HT1080 (cell line): ENCODE data around the gene TMEM179. TPM values are rescaled to one million over a fixed set of nuclear protein-coding genes. Genes with fewer than 3 reads are reported as not detected.
"Not testable (repeated sequence)": the region's sequence is repeated elsewhere in the genome, so short reads cannot be mapped to it uniquely, and the experiment has no call there.

Source experiments
- DNase-seq: peaks from one replicate; pipeline ENCODE4 v3.0.0-alpha.2; 2015; ENCODE audit warnings: low read depth
- total RNA-seq: library from RNA; depleted of rRNA; stranded (reverse); fragments of >200 nt; shearing (Covaris generic); gene quantifications from 2 replicates; pipeline ENCODE4 v1.2.3, GENCODE V29; 2014

The TMEM179 gene
- total RNA-seq, 1 experiment from 2014 or later, result 0.34 TPM

- DNase-seq, result no peak
Measured at GRCh38 chr14:104588066-104588857, 16.3 kb downstream of the TMEM179 start.

GRCh38 chr14:104587641-104588040 lies 16.9 kb downstream of the TMEM179 start:
- no peak for DNase-seq

- no peak for DNase-seq
Measured at GRCh38 chr14:104586832-104587620, 17.5 kb downstream of the TMEM179 start.

GRCh38 chr14:104585966-104586697 lies 18.4 kb downstream of the TMEM179 start:
- no peak for DNase-seq

DNA sequence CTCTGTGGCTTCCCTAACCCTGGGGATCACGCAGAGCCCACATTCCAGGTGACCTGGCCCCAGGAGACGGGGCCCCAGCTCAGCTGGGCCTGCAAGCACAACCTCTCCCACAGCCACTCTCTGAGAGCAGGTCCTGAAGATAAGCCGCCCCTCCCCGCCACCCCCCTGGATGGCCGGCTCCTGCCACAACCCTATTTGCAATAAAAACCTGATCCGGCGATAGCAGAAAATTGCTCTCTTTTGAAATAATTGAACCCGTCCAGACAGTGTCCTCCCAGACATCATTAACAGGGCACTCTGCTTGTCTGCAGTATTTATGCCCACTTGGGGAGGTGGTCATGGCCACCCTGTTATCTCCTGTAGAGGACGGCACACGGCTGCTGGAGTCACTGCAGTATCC lies 20.0 kb downstream of the TMEM179 start:
- DNase-seq, result no peak

- no peak for DNase-seq
Measured at GRCh38 chr14:104583424-104584306, 20.9 kb downstream of the TMEM179 start.

DNA sequence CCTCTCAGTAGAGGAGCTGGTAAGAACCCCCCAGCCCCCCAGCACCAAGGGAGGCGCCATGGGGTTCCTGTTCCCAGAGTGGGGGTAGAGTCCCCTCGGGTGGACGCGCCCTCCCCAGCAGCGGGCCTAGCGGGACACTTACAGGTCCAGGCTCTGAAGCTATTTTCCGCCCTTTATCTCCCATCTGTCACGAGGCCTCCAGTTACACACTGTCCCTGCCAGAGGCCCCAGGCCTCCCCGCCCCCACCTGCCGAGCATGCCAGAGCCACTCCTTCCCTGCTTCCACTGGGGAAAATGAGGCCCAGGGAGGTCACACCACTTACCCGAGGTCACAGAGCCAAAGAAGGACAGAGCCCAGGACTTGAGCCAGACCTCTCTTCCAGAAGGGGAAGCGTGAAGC lies 21.9 kb downstream of the TMEM179 start:
- no peak for DNase-seq

GRCh38 chr14:104582005-104582404 lies 22.6 kb downstream of the TMEM179 start:
- no peak for DNase-seq

DNA sequence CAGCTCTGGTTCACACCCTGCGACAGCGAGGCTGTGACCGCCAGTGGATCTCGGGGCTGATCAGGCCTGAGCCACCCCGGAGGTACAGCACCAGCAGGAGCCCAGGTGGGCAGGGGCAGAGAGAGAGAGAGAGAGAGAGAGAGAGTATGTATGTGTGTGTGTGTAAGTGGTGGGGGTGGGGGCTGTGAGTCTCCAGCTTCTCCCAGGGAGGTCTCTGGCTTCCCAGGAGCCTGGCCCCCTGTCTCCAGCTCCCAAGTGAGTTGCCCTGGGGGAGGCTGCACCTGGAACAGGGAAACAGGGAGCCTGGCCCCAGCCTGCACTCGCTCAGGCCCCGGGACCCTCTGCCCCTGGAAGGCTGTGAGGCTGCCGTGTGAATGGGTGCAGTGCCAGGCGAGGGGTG lies 23.1 kb downstream of the TMEM179 start:
- no peak for DNase-seq

GRCh38 chr14:104580961-104581360 lies 23.6 kb downstream of the TMEM179 start:
- peak; percentile 24 for DNase-seq

DNA sequence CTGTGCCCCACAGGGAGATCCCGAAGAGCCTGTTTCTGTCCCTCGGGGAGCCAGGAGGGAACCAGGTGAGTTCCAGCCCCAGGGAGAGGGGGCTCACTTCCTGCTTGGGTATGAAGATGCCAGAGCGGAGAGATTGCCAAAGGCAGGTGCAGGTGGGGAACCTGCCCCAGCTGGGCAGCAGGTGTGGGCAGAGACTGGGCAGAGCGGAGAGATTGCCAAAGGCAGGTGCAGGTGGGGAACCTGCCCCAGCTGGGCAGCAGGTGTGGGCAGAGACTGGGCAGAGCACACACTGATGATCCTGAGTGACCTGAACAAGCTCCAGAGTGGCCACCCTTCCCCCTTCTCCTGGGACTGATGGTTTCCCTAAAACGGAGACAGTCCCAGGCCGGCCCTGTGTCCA lies 24.6 kb downstream of the TMEM179 start:
- DNase-seq, result not testable (repeated sequence)

DNA sequence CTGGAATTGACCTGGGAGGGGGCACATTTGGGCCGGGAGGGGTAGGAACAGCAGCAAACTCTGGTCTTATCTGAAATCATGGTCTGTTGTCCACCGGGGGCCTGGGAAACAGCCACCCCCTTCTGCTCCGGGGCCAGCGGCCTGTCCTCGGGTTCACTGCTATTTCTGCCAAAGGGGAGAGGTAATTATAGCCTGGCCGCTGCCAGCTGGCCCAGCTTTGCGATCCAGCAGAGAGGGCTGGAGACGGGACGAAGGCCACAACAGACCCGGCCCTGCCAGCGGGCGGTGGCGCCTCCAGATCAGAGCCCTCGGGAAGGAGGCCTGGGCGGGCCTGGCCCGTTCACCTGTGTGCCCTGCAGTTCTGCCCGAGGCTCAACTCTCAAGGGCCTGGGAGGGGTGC lies 25.1 kb downstream of the TMEM179 start, which contains the start of gene C14orf180:
Gene C14orf180, plus strand, starts transcription at position 258 of the 400 bp plus-strand sequence. CDS start 6,667 bp downstream, outside the sequence.
- no peak for DNase-seq

- DNase-seq, result no peak
Measured at GRCh38 chr14:104578321-104578720, 26.3 kb downstream of the TMEM179 start.

- no peak for DNase-seq
Measured at GRCh38 chr14:104577847-104578301, 26.7 kb downstream of the TMEM179 start.

GRCh38 chr14:104577426-104577825 lies 27.1 kb downstream of the TMEM179 start:
- DNase-seq, result no peak

- DNase-seq, result no peak
Measured at GRCh38 chr14:104576970-104577332, 27.6 kb downstream of the TMEM179 start.

DNA sequence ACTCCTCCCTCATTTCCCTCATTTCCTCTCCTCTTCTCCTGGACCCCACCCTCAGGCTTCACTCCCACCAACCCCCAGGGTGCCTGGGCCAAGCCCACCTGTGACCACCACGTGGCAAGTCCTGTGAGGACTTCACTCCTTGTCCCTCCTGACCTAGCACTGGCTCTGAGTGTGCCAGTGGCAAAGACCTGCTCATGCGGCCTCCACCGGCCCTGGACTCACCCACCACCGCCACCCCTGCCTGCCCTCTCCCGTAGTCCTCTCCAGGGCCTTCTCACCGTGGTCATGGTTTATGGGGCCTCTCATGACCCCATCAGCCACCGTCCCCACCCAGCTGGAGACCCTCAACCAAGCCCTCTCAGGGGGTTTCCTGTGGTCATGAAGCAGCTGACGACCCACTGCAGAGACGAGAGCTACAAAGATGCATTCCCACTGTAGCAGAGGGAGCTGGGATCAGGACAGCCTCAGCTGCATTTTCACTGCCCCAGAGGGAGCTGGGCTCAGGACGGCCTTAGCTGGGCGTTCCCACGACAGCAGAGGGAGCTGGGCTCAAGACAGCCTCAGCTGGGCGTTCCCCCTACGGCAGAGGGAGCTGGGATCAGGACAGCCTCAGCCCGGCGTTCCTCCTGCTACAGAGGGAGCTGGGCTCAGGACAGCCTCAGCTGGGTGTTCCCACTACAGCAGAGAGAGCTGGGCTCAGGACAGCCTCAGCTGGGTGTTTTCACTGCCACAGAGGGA lies 28.2 kb downstream of the TMEM179 start:
- DNase-seq, result no peak

GRCh38 chr14:104574978-104575583 lies 29.5 kb downstream of the TMEM179 start:
- no peak for DNase-seq

DNA sequence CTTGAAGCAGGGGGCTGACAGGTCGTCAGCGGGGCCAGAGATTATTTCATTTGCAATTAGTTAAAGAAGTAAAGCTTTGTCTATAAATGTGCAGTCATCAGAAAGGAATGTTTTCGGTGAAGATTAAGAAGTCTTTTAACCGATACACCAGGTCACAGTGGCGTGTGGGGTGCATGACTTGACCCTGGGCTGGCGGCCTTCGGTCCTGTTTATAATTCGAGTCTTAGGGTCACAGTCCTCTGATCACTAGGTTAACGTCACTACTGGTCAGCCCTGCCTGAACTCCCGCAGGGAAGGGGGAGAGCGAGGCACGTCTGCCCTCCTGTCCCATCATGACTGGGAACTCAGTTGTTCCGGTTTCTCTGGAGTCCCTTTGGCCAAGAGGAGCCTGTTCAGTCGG lies 30.0 kb downstream of the TMEM179 start:
- no peak for DNase-seq

- DNase-seq, result no peak
Measured at GRCh38 chr14:104573930-104574329, 30.6 kb downstream of the TMEM179 start.
